Measurements from ENCODE around the gene TMEM87A.
A peak's percentile ranks its signal among the peaks of the same experiment; 100 is the strongest.
"Not testable (repeated sequence)": the region's sequence is repeated elsewhere in the genome, so short reads cannot be mapped to it uniquely, and the experiment has no call there.

Gene TMEM87A, protein sequence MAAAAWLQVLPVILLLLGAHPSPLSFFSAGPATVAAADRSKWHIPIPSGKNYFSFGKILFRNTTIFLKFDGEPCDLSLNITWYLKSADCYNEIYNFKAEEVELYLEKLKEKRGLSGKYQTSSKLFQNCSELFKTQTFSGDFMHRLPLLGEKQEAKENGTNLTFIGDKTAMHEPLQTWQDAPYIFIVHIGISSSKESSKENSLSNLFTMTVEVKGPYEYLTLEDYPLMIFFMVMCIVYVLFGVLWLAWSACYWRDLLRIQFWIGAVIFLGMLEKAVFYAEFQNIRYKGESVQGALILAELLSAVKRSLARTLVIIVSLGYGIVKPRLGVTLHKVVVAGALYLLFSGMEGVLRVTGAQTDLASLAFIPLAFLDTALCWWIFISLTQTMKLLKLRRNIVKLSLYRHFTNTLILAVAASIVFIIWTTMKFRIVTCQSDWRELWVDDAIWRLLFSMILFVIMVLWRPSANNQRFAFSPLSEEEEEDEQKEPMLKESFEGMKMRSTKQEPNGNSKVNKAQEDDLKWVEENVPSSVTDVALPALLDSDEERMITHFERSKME

GRCh38 chr15:42272939-42273899, at the start of gene TMEM87A, which contains the start of gene GANC:
TMEM87A (minus strand) TSS chr15:42273433; CDS start chr15:42273398, 35 bp downstream.
GANC (plus strand) TSS chr15:42273201; CDS start chr15:42274482, 1,281 bp downstream.
- peak within 1 kb of the TSS; percentile 93 for H3K27ac ChIP-seq
- TF ChIP-seq, protein P1, sequence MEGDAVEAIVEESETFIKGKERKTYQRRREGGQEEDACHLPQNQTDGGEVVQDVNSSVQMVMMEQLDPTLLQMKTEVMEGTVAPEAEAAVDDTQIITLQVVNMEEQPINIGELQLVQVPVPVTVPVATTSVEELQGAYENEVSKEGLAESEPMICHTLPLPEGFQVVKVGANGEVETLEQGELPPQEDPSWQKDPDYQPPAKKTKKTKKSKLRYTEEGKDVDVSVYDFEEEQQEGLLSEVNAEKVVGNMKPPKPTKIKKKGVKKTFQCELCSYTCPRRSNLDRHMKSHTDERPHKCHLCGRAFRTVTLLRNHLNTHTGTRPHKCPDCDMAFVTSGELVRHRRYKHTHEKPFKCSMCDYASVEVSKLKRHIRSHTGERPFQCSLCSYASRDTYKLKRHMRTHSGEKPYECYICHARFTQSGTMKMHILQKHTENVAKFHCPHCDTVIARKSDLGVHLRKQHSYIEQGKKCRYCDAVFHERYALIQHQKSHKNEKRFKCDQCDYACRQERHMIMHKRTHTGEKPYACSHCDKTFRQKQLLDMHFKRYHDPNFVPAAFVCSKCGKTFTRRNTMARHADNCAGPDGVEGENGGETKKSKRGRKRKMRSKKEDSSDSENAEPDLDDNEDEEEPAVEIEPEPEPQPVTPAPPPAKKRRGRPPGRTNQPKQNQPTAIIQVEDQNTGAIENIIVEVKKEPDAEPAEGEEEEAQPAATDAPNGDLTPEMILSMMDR (conservative IDR thresholded peaks at IDR 0.05), result no peak
- TF ChIP-seq ZFX (IDR thresholded peaks at IDR 0.05), result no peak

DNA sequence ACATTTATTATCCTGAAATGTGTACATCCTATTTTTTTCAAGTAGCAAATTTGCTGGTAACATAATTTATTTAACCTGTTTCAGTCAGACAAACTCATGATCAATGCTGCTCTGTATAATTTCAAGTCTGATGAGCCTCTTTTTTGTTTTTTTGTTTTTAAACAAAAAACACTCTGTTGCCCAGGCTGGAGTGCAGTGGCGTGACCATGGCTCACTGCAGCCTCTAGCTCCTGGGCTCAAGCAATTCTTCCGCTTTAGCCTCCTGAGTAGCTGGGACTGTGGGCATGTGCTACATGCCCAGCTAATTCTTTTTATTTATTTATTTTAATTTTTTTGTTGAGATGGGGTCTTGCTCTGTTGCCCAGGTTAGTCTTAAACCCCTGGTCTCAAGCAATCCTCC, 46.0 kb upstream of the TMEM87A start:
- no peak overlapping the region for H3K27ac ChIP-seq
- no peak for TF ChIP-seq ZFX (IDR thresholded peaks at IDR 0.05)
- TF ChIP-seq, protein P1 (conservative IDR thresholded peaks at IDR 0.05), result no peak

- H3K27ac ChIP-seq, result not testable (repeated sequence)
Measured at GRCh38 chr15:42316282-42316805, 43.1 kb upstream of the TMEM87A start.

- TF ChIP-seq ZFX (IDR thresholded peaks at IDR 0.05), result no peak
- TF ChIP-seq, protein P1 (conservative IDR thresholded peaks at IDR 0.05), result no peak
- no peak overlapping the region for H3K27ac ChIP-seq
Measured at GRCh38 chr15:42315521-42315920, 42.3 kb upstream of the TMEM87A start.

DNA sequence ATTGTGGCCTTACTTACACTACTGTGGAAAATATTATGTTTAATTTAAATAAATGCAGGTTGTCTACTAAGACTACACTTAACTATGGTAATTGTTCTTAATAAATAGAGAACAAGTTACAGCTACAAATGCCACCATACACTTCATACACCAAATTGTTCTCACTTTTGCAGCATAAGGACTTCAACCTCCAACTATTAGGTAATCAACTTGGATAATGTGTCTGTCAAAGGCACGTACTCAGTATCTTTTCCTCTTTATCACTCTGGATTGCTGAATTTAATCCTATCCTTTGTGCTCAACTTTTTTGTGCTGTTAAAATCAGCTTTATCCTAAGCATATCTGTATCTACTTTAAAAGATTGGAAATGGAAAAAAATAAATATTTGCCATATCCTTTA, 41.6 kb upstream of the TMEM87A start:
- H3K27ac ChIP-seq, result no peak overlapping the region

DNA sequence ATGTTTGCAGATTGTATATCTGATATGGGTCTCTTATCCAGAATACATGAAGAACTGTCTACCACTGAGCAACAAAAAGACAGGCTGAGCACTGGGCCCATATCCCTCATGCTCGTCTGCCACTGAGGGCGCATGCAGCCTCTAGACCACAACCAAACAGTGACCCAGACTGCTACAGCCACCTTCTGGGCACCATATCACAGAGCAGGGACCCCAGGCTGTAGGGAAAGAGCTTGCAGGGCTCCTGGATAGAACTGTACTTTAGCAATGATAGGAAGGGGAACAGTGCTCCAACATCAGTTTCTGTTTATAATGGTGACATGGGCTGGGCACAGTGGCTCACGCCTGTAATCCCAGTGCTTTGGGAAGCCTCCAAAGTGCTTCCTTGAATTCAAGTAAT, 40.2 kb upstream of the TMEM87A start:
- H3K27ac ChIP-seq, result no peak overlapping the region
- TF ChIP-seq, protein P1 (conservative IDR thresholded peaks at IDR 0.05), result no peak
- TF ChIP-seq ZFX (IDR thresholded peaks at IDR 0.05), result no peak

More for the DNA sequence above, 41.6 kb upstream of the TMEM87A start:
- TF ChIP-seq ZFX (IDR thresholded peaks at IDR 0.05), result no peak
- TF ChIP-seq, protein P1 (conservative IDR thresholded peaks at IDR 0.05), result no peak

GRCh38 chr15:42306681-42307080, 33.4 kb upstream of the TMEM87A start:
- TF ChIP-seq, protein P1 (conservative IDR thresholded peaks at IDR 0.05), result no peak
- no peak for TF ChIP-seq ZFX (IDR thresholded peaks at IDR 0.05)
- H3K27ac ChIP-seq, result no peak overlapping the region

DNA sequence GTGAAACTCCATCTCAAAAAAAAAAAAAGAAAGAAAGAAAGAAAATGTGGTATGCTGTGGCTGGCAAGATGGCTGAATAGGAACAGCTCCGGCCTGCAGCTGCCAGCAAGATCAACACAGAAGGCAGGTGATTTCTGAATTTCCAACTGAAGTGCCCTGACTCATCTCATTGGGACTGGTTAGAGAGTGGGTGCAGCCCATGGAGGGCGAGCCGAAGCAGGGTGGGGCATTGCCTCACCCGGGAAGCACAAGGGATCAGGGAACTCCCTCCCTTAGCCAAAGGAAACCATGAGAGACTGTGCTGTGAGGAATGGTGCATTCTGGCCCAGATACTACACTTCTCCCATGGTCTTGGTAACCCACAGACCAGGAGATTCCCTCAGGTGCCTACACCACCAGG, 27.8 kb upstream of the TMEM87A start:
- H3K27ac ChIP-seq, result not testable (repeated sequence)

All from C4-2B (cell line).